Measurements from ENCODE around the gene STX7.

DNA sequence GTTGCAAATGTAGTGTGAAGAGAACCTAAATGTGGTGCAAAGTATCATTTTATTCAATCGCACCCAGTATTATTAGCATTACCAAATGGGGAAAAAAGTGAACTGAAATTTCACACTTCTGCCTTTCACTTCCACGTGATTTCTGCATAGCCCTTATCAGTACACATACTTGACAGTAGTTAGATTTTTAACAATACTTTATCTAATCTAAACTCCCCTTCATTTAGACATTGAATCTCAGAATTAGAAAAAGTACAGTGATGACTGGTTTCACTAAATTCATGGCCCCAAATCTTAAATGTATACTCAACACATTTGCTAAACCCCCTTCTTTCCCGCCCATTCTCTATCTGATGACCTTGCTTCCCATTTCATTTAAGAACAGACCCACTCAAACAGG is 14.3 kb downstream of the STX7 start:
- TF ChIP-seq, protein P1, sequence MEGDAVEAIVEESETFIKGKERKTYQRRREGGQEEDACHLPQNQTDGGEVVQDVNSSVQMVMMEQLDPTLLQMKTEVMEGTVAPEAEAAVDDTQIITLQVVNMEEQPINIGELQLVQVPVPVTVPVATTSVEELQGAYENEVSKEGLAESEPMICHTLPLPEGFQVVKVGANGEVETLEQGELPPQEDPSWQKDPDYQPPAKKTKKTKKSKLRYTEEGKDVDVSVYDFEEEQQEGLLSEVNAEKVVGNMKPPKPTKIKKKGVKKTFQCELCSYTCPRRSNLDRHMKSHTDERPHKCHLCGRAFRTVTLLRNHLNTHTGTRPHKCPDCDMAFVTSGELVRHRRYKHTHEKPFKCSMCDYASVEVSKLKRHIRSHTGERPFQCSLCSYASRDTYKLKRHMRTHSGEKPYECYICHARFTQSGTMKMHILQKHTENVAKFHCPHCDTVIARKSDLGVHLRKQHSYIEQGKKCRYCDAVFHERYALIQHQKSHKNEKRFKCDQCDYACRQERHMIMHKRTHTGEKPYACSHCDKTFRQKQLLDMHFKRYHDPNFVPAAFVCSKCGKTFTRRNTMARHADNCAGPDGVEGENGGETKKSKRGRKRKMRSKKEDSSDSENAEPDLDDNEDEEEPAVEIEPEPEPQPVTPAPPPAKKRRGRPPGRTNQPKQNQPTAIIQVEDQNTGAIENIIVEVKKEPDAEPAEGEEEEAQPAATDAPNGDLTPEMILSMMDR (conservative IDR thresholded peaks at IDR 0.05 in 1 of 2, IDR thresholded peaks at IDR 0.05 in 1 of 2; ENCODE audit: extremely low read depth in 1 of 2, insufficient read depth in 1 of 2, low read depth in 1 of 2, low read length in 2 of 2), result no peak
- no peak for TF ChIP-seq EZH2 (IDR thresholded peaks at IDR 0.05; ENCODE audit: borderline replicate concordance, low read length)
